Esophagus mucosa (tissue), 1 donor: Measurements from ENCODE around the gene PIWIL1. TPM values are rescaled to one million over a fixed set of nuclear protein-coding genes. Genes with fewer than 3 reads are reported as not detected.

Experiments
- ATAC-seq: fragments of 200-7000 bp; cut with Tn5 transposase; one replicate; pipeline ENCODE4 v1.9.1; 2020
- total RNA-seq: library from RNA; stranded (reverse); gene quantifications from one replicate; pipeline ENCODE4 v1.2.4, GENCODE V29; 2023
- donor health status: DM: yes; HTN: yes; CAD: no.

The PIWIL1 gene
- total RNA-seq, 1 donor from 2014 or later = not detected

GRCh38 chr12:130375296-130376287, 37.9 kb downstream of the PIWIL1 start:
- no peak for ATAC-seq

DNA sequence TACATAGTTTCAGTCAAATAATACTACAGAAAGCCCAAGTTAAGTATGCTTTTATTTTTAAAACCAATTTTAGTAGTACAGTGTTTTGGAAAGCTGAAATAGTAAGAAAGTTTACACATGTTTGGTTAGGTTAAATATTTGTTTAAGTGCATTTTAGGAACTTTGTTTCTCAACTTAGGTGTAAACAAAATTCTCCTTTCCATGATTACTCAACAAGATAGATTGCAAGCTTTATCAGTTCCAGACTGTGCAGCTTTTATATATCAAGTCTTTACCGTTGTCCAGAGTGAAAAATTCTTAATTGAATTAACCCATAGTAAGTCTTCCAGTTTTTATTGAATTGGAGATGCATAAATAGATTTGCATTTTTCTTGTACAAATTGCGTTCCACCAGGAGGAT, 45.1 kb downstream of the PIWIL1 start:
- ATAC-seq = no peak

GRCh38 chr12:130384234-130384633, 46.5 kb downstream of the PIWIL1 start:
- no peak for ATAC-seq

DNA sequence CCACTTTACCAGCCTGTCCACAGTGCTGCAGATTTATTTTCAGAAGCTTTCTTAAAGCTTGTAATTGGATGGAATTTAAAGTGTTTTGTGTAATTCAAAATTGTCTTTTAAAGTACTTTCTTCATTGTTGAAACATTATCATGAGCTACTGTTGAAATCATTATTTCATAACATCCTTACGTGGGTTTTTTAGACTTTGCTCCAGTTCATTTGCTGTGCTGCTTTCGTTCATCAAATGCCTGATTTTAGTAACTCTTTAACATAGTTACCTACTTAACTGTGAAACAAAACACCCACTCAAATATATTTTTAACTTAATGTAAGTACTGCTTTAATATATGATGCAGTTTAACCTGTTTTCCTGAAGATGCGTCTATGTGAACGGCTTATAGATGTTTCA, 47.5 kb downstream of the PIWIL1 start:
- ATAC-seq = no peak

DNA sequence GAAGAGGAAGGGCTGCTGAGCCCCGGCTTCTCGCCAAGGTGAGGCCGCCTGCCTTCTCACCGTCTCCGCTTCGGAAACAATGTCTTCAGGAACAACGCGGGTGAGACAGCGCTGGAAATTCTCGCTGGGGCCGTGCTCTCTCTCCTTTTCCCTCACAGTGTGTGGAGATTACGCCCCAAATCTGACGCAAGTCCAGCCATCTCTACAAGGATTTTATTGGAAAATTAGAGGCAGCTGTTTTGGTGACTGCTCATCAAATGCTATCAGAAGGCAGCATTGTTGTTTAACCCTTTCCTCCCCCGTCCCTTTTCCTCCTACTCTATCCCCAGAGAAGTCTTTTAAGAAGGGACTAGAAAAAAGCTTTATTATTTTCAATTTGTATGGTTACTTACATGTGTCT, 53.5 kb downstream of the PIWIL1 start:
- ATAC-seq = no peak

- ATAC-seq = no peak
Observed at GRCh38 chr12:130394906-130395305, 57.2 kb downstream of the PIWIL1 start.

DNA sequence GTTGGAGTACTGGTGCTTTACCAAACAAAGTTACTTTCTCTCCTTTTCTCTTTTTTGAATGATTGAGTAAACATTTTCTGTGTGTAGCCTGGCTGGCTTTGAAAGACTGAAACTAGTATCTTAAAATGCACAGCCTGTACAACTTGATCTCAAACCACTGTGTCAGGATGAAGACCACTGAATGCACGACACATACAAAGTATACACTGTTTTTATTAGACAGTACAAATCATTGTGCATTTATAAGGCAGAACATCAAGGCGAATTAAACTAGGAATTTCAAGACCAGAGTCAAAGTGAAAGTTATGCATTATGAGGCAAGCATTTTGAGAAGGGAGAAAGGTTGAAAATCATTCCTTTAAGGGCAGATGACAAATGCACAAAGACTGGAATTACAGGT, 59.0 kb downstream of the PIWIL1 start:
- no peak for ATAC-seq

- no peak for ATAC-seq
Observed at GRCh38 chr12:130398100-130398848, 60.6 kb downstream of the PIWIL1 start.

DNA sequence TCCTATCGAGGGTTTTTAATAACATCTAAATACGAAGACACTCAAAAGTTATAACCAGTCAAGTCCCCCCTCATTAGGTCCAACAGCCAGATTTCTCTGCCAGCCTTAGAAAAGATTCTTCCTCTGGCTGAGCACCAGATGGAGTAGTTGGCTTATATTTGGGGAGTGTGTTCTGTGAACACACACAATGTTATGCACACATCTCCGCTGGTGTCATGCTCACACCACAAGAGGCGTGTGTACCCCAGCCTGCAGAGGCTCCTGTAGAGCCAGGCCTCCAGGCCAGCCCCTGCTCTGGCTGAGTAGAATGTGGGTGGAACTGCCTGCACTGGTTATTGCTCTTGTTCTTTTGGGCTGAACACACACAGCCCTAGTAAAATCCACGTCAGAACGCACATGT, 64.0 kb downstream of the PIWIL1 start:
- ATAC-seq = no peak

DNA sequence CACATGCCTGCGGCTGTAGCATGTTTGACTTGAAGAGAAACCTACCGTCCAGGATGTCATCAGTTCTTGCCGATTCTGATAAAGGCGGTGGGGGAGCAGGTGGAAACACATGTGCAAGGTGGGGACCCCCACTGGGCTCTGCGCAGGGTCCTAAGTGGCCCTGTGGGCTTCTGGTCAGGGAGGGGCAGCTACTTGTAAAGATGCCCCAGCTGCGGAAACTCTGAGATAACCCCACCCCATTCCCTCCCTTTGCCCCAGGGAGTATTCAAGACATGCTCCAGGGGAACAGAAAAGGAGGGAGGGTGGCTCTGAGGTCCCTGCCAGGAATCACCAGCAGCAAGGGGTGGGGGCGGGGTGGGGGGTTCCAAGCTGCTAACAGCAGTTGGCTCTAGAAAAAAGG, 67.6 kb downstream of the PIWIL1 start:
- ATAC-seq = no peak

GRCh38 chr12:130412384-130412783, 74.7 kb downstream of the PIWIL1 start:
- ATAC-seq = no peak

- no peak for ATAC-seq
Observed at GRCh38 chr12:130413909-130414308, 76.2 kb downstream of the PIWIL1 start.

DNA sequence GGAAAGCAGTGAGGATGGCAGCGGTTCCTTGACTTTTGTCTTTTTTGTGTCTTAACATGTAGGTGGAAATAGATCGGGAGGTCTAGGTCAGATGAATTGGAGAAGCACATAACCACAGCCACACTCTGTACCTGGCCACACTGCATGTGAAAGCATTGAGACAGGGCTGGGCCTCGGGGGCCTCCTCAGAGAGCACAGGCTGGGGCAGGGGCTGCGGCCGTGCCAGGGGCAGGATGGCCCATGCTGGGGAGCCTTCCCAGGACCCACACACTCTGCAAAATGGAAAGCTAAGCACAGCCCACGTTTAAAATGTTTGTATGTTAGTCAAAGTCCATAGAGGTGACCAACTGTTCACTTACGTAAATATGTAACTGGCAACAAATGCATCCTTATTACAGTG, 76.7 kb downstream of the PIWIL1 start:
- no peak for ATAC-seq

DNA sequence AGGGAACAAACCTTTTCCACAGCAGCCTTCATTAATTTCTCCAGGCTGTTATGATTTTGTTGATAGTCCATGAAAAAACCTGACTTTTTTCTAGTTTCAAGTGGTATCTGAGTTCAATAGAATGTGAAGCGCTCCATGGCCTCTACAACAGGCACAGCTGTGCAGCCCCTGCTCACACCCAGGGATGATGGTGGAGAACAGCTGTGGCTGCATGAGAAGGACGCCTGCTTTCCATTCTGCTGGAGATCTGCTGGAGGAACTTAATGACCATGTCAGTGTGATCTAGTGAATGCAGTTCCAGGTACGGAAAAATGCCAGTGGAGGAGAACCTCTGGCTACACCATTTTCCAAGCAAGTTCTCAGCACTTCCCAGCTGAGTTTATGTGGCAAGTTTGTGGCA, 80.6 kb downstream of the PIWIL1 start:
- no peak for ATAC-seq

DNA sequence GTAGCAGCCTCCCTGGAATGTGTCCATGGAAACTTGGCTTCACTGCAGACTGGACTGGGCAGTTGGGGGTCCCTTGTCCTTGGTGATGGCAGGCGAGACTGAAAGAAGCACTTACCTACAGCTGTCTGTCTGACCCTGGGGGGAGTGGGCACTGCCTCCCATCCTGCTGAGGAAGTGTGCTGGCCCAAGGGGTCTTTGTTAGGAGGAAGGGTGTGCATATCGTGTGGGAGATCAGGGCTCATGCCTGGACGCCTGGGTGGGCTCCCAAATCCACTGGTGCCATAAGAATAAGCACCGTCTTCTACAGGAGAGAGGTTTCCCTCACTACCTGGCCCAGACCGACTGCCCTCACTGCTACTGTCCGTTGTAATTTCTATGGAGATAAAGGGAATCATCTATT, 81.4 kb downstream of the PIWIL1 start:
- no peak for ATAC-seq

- ATAC-seq = no peak
Observed at GRCh38 chr12:130420071-130420470, 82.4 kb downstream of the PIWIL1 start.

- ATAC-seq = no peak
Observed at GRCh38 chr12:130421896-130422295, 84.2 kb downstream of the PIWIL1 start.

Other genes with a start within 250 kb of the PIWIL1 start
- gene FZD10, start 175.4 kb upstream of the PIWIL1 start, total RNA-seq = 13.7 TPM